RKO (cell line): ENCODE data around the gene SDS.

Experiments
- DNase-seq: peaks from one replicate; pipeline ENCODE4 v3.0.0-alpha.2; 2016; ENCODE audit warnings: low spot score

SDS gene, protein sequence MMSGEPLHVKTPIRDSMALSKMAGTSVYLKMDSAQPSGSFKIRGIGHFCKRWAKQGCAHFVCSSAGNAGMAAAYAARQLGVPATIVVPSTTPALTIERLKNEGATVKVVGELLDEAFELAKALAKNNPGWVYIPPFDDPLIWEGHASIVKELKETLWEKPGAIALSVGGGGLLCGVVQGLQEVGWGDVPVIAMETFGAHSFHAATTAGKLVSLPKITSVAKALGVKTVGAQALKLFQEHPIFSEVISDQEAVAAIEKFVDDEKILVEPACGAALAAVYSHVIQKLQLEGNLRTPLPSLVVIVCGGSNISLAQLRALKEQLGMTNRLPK

DNA sequence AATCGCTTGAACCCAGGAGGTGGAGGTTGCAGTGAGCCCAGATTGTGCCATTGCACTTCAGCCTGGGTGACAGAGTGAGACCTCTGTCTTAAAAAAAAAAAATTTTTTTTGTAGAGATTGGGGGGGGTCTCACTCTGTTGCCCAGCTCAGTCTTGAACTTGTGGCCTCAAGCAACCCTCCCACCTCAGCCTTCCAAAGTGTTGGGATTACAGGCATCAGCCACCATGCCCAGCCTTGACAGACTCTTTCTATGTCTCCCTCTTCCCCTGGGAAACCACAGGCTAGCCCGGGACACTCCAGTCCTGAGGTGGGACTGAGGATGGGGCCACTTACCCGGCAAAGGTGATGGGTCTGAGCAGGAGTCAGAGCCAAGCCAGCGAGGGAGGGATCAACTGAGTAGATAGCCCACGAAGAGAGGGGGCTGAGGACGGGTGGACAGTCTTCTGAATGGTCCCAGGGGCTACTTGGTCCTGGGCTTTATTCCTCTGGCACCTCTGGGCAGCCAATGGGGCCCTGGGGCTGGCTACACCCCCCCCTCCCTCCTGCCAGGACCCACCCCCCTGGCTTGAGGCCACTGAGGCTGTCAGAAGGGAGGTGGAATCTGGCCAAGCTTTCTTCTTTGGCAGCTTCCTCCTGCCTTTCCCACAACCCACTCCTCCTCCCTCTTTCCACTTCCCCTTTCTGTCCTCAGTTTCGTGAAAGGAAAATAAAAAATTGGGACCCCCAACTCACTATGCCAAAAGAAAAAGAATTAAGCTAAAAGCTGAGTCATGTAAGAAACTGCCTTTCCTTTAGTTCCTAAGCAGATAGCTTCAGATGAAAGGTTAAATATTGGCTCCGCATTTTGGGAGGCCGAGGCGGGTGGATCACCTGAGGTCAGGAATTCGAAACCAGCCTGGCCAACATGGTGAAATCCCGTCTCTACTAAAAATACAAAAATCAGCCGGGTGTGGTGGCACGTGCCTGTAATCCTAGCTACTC lies at the start of gene SDS:
Gene SDS, minus strand, starts transcription at position 453 of the 981 bp plus-strand sequence. CDS start 4,179 bp downstream, outside the sequence.
- no peak for DNase-seq

DNA sequence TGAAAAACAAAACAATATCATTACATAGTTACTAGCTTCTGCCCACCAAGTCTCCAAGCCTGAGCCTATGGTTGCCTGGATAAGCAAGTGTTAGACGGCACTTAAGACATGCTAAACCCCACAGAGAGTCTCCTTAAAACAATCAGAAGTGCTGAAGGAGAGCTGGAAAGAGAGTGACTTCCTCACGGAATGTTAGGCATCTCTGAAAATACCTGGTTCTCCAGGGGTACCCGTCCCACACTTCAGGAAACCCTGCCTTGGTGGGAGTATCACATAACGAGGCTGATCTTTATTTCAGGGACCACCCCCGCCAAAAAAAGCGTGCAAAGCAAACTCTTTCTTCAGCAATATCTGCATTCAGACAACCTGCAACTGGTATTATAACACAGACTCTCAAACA lies 49.6 kb upstream of the SDS start:
- no peak for DNase-seq

DNA sequence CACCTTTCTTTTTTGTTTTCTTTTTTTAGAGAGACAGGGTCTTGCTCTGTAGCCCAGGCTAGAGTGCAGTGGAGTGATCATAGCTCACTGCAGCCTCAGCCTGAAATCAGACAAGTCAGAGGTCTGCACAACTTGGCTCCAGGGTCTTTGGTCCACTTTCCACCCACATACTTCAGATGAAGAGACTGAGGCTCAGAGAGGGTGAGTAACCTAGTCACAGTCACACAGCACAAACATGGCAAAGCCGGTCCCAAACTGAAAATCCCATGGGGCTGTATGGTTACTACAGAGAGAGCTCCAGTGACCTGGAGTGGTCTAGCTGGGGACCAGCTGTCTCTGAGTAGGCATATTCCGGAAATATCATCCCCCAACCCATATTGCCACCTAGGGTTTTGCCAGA lies 48.8 kb upstream of the SDS start:
- DNase-seq = no peak

DNA sequence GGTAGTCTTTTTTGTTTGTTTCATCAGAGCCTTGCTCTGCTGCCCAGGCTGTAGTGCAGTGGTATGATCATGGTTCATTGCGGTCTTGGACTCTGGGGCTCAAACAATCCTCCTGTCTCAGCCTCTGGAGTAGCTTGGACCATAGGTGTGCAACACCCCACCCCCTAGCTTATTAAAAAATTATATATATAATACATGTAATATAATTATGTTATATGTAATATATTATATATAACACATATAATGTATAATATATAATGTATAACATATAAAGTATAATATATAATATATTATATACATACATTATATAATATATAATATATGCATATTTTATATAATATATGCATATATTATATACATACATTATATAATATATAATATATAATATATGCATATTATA lies 46.2 kb upstream of the SDS start:
- DNase-seq = no peak

DNA sequence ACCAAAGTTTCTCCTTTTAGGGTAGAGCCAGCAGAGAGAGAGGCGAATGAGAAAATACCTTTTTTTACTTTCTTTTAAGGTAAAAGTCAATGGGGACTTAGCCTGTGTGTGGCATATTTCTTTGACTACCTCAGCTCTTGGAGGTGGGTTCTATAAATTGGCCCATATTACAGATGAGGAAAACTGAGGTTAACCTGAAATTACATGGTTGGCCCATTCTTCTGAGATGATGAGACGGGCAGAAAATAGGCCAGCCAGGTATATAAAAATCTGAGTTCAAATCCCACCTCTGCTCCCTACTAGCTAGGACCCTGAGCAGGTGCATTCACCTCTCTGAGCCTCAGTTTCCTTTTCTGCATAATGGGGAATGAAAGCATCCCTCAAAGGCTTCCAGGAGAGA lies 45.6 kb upstream of the SDS start:
- DNase-seq = no peak

DNA sequence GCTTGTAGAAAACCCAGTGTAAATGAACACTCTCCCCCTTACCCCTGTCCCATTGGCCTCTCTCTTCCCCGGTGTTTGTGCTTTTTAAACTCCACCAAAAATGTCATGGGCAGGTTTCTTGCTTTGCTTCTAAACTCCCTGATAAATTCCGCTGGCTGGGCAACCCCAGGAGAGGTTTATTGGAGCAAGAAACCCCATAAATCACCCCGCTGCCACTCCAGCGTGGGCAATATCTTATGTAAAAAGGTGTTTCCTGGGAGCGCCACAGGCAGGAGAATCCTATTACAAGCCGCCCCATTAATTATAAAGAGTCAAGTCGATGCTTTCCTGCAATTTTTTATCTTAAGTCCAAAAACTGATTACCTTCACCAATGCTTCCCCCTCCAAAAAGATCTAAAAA lies 45.2 kb upstream of the SDS start:
- DNase-seq = no peak

DNA sequence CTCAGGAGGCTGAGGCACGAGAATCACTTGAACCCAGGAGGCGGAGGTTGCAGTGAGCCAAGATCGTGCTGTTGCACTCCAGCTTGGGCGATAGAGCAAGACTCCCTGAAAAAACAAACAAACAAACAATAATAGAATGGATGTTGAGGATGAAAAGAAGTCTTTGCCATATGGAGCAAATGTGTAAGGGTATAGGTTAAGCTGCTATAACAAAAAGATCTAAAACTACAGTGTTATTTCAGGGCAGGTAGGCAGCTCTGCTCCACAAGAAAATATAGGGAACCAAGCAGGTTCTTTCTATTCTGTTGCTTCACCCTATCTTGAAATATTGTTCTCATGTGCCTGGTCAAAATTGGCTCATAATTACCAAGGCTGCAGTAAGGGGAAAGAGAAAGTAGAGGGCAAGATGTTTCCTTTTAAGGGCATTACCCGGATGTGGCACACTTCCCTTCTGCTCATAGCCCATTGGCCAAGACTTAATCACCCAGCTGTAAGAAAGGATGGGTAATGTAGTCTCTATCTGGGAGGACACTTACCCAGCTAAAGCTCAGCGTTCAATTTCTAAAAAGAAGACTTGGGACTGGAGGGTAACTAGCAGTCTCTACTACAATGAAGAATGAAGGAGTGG lies 42.0 kb upstream of the SDS start:
- DNase-seq = peak; percentile 36

DNA sequence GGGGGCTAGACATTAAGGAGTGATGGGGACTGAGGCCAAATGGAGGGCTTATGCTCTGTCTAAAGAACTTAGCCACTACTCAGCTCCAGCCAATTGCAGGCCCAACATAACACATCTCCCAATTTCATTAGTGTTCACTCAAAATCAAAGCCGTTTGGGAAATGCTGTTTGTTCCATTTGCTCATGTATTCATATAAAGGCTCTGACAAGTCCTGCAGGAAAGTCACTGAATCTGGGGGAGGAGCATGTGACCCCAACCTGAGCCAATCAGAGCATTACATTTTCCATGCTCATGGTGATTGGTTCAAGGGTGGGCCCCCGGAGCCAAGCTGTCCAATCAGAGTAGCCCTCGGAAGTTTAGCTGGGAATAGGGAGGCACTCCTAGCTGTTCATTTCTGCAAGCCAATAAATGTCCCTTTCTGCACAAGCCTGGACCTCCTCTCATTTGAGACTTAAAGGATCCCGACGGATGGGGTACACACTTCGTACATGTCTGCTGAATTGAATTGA lies 39.4 kb upstream of the SDS start:
- no peak for DNase-seq

DNA sequence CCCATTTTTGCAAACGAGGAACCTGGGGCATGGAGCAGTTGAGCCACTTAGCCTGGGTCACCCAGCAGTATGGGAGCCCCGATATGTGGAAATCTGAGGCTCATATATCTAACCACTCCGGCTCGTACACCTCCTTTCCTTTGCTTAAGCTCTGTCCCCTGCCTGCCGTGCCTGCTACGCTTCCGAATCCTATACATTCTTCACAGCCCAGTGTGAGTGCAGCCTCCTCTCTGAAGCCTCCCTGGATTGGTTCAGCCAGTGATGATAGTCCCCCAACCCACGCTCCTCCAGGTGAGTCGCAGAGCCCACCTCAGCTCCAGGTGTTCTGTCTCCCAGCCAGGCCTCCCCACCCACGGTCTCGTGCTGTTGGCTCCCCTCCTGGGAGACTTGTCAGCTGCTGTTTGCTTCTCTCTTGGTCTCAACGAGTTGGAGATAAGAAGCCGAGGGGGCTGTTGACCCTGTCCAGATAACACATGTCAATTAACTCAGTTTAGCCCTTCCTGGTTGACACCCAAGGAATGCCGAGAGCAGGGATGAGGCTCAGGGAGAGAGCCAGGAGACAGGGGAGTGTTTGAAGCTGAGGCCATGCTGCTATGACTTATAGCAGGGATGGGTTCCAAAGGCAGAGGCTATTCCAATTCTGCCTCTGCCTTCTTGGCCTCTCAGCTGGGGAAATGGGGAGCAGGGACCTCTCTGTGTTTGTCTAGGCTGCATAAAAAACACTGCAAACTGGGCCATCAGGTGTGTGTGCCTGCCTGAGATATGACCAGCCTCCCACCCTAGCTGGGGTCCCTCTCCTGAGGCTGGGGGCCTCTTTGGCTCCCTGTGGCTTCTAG lies 37.5 kb upstream of the SDS start:
- no peak for DNase-seq

DNA sequence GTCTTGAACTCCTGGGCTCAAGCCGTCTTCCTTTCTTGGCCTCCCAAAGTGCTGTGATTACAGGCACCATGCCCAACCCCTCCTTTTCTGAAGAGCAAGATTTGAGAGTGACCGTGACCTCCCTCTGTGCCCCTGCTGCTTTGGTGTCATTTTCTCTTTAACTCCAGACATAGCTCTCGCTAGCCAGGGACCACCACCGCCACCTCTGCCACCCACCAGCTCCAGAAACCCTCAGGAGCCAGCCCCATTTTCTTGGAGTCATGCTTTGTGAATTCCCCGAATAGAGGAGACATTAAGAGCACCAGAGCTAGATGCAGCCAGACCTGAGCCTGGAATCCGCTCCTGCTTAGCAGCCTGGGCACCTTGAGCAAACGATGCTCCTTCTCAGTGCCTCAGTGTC lies 36.6 kb upstream of the SDS start:
- DNase-seq = no peak

DNA sequence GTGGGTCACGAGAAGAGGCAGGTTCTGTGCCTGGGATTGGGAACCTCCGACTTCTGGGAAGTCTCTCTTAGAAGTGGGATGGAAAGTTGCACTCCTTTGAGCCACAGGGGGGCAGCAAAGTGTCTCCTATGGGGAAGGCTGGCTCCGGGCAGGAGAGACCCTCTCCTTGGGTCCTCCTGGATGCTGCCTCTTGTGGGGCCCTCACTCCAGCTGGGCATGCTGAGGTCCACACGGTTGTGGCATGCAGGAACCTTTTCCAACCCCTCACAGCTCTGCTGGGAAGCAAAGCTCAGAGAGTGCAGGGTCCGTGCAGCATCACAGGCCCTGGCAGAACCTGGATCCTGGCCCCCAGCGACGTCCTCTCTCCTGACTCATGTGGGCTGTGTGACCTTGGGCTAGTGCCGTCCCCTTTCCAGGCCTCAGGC lies 35.9 kb upstream of the SDS start:
- DNase-seq = peak; percentile 37

DNA sequence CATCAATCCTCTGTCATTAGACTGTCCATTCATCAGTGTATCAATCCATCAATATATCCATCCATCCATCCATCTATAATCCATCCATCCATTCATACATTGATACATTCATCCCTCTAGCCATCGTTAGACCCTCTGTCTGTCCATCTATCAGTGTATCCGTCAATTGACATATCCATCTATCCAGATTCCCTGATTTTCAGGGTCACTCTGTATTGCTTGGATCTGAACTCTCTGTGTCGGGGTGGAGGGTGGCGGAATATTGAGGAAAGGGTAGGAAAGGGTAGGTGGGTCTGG lies 35.6 kb upstream of the SDS start:
- no peak for DNase-seq

DNA sequence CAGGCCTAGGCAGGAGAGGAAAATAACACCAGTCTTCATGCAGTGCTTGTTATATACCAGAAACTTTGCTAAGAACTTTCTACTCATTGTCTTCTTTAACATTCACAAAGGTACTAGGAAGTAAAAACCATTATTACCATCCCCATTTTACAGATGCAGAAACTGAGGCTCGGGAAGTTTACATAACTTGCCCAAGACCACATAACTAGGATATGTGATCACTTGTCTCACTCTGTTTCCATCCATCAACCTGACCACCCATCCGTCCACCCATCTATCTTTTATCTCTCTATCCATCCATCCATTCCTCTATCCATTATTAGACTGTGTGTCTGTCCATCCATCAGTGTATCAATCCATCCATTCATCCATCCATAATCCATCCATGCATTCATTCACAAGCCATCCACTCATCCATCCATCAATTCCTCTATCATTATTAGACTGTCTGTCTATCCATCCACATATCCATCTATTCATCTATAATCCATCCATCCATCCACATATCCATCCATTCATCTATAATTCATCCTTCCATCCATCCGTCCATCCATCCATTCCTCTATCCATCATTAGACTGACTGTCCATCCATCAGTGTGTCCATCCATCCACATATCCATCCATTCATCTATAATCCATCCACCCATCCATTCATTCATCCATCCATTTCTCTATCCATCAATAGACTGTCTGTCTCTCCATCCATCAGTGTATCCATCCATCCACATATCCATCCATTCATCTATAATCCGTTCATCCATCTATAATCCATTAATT lies 35.0 kb upstream of the SDS start:
- no peak for DNase-seq

DNA sequence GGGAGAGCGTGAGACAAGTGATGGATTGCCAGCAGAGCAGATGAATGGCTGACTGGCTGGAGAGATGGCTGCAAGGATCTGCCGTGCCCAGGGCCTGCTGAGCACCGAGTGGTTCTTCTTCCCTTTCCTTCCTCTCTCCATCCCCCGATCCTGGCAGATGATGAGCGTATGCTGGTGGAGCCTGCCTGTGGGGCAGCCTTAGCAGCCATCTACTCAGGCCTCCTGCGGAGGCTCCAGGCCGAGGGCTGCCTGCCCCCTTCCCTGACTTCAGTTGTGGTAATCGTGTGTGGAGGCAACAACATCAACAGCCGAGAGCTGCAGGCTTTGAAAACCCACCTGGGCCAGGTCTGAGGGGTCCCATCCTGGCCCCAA lies 34.0 kb upstream of the SDS start:
- DNase-seq = no peak

DNA sequence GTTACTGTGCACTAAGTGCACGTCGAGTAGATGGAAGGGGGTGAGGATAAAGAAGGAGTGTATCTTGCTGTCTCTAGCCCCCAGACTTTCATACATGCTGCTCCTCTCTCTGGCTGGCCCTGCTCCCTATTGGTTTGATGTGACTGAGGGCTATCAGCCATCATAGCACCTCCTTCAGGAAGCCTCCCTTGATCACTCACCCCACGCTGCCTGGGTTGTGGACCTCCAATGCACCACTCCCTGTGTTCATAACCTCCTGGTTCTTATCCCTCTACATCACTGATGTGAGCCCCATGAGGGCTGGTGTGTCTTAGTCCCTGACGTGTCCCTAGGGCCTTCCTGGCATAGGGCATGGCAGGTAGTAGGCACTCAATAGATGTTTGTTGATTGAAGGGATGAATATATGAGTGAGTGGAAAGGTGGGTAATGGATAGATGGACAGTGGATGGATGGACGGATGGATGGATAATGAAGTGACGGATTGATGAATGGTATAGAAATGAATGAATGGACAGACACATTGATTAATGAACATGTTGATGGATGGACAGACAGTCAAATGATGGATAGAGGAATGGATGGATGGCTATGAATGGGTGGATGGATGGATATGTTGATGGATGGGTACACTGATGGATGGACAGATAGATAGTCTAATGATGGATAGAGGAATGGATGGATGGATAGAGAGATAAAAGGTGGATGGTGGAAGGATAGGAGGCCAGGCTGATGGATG lies 33.5 kb upstream of the SDS start:
- no peak for DNase-seq

DNA sequence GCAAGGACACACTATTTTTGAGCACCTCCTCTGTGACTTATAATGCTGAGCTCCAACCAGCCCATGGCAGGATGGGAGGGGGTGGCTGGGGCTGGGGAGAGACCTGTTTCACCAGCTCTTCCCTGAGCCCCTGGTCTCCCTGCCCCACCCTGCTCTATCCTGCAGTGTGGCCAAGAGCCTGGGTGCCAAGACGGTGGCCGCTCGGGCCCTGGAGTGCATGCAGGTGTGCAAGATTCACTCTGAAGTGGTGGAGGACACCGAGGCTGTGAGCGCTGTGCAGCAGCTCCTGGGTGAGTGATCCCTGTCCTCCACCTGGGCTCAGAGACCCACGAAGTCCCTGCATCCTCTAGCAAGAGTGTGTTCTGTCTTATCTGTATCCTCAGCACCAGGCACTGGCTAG lies 32.9 kb upstream of the SDS start:
- DNase-seq = no peak

DNA sequence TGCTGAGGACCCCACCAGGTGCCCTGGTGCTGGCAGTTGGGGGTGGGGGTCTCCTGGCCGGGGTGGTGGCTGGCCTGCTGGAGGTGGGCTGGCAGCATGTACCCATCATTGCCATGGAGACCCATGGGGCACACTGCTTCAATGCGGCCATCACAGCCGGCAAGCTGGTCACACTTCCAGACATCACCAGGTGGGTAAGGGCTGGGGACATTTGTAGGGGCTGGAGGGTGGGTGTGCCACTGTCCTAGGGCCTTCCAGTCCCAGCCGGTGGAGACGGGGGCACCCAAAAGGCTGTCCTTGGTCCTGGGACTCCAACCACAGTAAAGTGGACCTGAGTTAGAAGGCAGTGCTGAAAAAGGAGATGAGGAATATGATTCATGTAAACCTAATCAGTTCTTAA lies 31.7 kb upstream of the SDS start:
- DNase-seq = no peak

DNA sequence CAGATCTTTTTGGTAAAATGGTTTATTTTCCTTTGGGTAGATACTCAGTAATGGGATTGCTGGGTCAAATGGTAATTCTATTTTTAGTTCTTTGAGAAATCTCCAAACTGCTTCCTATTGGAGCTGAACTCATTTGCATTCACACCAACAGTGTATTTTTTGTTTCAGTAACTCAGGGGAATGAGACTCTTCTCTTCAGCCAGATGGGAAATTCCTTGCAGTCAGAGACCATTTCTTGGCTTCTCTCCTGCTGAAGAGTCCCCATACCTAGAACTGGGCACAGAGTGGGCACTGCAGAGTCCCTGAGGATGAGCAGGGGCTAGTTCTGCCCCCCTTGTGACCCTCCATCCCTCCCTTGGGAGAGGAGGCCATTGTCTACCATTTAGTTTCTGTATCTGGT lies 29.3 kb upstream of the SDS start:
- DNase-seq = no peak

DNA sequence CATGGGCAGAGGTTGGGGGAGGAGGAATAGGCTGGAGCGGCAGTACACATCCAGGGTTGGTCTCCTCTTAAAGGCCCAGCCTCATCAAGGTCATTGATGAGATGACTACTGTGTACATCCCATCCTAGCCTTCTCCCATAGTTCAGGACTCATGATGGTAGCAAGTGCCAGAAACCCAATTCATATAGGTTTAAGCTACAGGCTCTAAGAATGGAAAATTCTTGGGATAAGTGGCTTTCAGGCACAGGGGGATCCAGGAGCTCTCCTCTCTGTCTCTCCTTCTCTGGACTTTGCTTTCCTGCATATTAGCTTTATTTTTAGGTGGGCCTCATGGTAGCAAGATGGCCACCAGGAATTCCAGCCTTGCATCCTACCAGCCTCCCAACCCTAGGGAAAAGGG lies 24.8 kb upstream of the SDS start:
- DNase-seq = no peak

DNA sequence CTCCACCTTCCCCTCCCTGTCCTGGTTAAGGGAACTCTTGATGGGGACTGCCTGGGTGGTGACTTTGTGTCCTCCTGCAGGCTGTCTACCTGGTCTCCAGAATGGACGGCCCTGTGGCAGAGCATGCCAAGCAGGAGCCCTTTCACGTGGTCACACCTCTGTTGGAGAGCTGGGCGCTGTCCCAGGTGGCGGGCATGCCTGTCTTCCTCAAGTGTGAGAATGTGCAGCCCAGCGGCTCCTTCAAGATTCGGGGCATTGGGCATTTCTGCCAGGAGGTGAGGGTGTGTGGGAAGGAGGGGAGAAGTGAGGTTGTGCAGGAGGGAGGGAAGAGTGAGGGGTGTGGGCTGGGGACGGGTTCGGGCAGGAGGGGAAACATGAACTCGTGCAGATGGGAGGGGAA lies 24.2 kb upstream of the SDS start:
- no peak for DNase-seq
